Lower leg skin (tissue), 4 donors: Measurements from ENCODE around the gene VTCN1. TPM values are rescaled to one million over a fixed set of nuclear protein-coding genes. Genes with fewer than 3 reads are reported as not detected.

Experiments
- DNase-seq, 2 donors: peaks; one replicate each; pipeline ENCODE4 v3.0.0-alpha.2; 2019; ENCODE audit warnings: low spot score in 2 of 2
- H3K4me3 ChIP-seq: fragments of 200-600 bp; sonication (generic); 2 replicates; pipeline ENCODE4 v1.5.1; 2017; ENCODE audit warnings: mild to moderate bottlenecking, low read depth; ENCODE audit not compliant: poor library complexity, severe bottlenecking
- CTCF ChIP-seq, 3 donors: fragments of 450-650 bp; IDR thresholded peaks; one replicate each; pipeline ENCODE4 v1.5.1; 2016; ENCODE audit warnings: antibody characterized with exemption in 3 of 3, mild to moderate bottlenecking in 3 of 3, moderate library complexity in 2 of 3
- POLR2A ChIP-seq, 2 donors: fragments of 450-650 bp; IDR thresholded peaks; one replicate each; pipeline ENCODE4 v1.6.1; 2016 to 2017; ENCODE audit warnings: antibody characterized with exemption in 2 of 2, mild to moderate bottlenecking in 1 of 2, moderate library complexity in 1 of 2
- WGBS, 2 donors: methylation state at CpG; one replicate each; pipeline ENCODE4 v1.1.5; 2018; 5-methylcytosine and 5-hydroxymethylcytosine counted together
- intact Hi-C: fragments of 100-400 bp; cut with DNase I; formaldehyde crosslinking; loops from one replicate; pipeline ENCODE4 v1.15.0; 2023; ENCODE audit warnings: low total_unique reads
- total RNA-seq, 4 donors: library from RNA; depleted of rRNA; stranded (reverse); fragments of >200 nt; gene quantifications; one replicate each; pipeline ENCODE4 v1.1.0, GENCODE V29; 2016

VTCN1 gene
- total RNA-seq, 4 donors from 2014 or later: 0.38 to 5.7 (median 2.7) TPM

- intact Hi-C loops: no loop called here
- 52 to 74% methylated on average over 2 of the region's 2 CpGs for WGBS, 2 donors
- no peak for TF ChIP-seq POLR2A (IDR thresholded peaks at IDR 0.05)
- no peak for TF ChIP-seq CTCF (IDR thresholded peaks at IDR 0.05)
- H3K4me3 ChIP-seq: no peak overlapping the region
- DNase-seq: no peak
Observed at GRCh38 chr1:117232531-117232930, 21.8 kb upstream of the VTCN1 start.

- WGBS, 2 donors: 46 to 54% methylated on average over 4 of the region's 4 CpGs
Observed at GRCh38 chr1:117231748-117232373, 21.1 kb upstream of the VTCN1 start.

GRCh38 chr1:117231312-117231711, 20.6 kb upstream of the VTCN1 start:
- intact Hi-C loops: no loop called here
- TF ChIP-seq POLR2A (IDR thresholded peaks at IDR 0.05): no peak
- TF ChIP-seq CTCF (IDR thresholded peaks at IDR 0.05): no peak
- 23 to 30% methylated on average over 2 of the region's 2 CpGs for WGBS, 2 donors
- no peak for DNase-seq
- H3K4me3 ChIP-seq: no peak overlapping the region

More at GRCh38 chr1:117231748-117232373, 21.1 kb upstream of the VTCN1 start:
- H3K4me3 ChIP-seq: no peak overlapping the region
- TF ChIP-seq CTCF (IDR thresholded peaks at IDR 0.05): no peak
- TF ChIP-seq POLR2A (IDR thresholded peaks at IDR 0.05): no peak
- intact Hi-C loops: no loop called here
- DNase-seq: no peak

- 81 to 82% methylated on average over 3 of the region's 3 CpGs for WGBS, 2 donors
- intact Hi-C loops: no loop called here
- no peak overlapping the region for H3K4me3 ChIP-seq
- DNase-seq: no peak
- no peak for TF ChIP-seq CTCF (IDR thresholded peaks at IDR 0.05)
Observed at GRCh38 chr1:117229217-117229616, 18.5 kb upstream of the VTCN1 start.

GRCh38 chr1:117225931-117226330, 15.2 kb upstream of the VTCN1 start:
- no peak for TF ChIP-seq CTCF (IDR thresholded peaks at IDR 0.05)
- 78 to 82% methylated on average over 4 of the region's 4 CpGs for WGBS, 2 donors
- intact Hi-C loops: no loop called here
- no peak overlapping the region for H3K4me3 ChIP-seq
- no peak for DNase-seq

GRCh38 chr1:117216718-117217117, 6.0 kb upstream of the VTCN1 start:
- TF ChIP-seq POLR2A (IDR thresholded peaks at IDR 0.05): no peak
- no peak for TF ChIP-seq CTCF (IDR thresholded peaks at IDR 0.05)
- DNase-seq: no peak
- intact Hi-C loops: no loop called here
- 66 to 71% methylated on average over 4 of the region's 4 CpGs for WGBS, 2 donors
- no peak overlapping the region for H3K4me3 ChIP-seq
